Endothelial cell (in vitro differentiated cells): ENCODE measurements around the gene COBL. TPM values are rescaled to one million over a fixed set of nuclear protein-coding genes. Genes with fewer than 3 reads are reported as not detected.

Experiments used
- DNase-seq: peaks from one replicate; pipeline ENCODE4 v3.0.0; 2021; ENCODE audit warnings: low spot score
- H3K27ac Mint-ChIP-seq: one replicate; pipeline ENCODE4 v1.8.0; 2021; ENCODE audit warnings: mixed read lengths, inconsistent platforms; ENCODE audit not compliant: unreplicated experiment
- H3K27me3 Mint-ChIP-seq: one replicate; pipeline ENCODE4 v1.8.0; 2021; ENCODE audit warnings: mild to moderate bottlenecking, moderate library complexity, mixed read lengths, inconsistent platforms; ENCODE audit not compliant: unreplicated experiment
- H3K36me3 Mint-ChIP-seq: one replicate; pipeline ENCODE4 v1.8.0; 2021; ENCODE audit warnings: mild to moderate bottlenecking, low read depth, mixed read lengths, inconsistent platforms; ENCODE audit not compliant: unreplicated experiment
- H3K4me1 Mint-ChIP-seq: one replicate; pipeline ENCODE4 v1.8.0; 2021; ENCODE audit warnings: mild to moderate bottlenecking, mixed read lengths, inconsistent platforms; ENCODE audit not compliant: unreplicated experiment
- H3K4me3 Mint-ChIP-seq: one replicate; pipeline ENCODE4 v1.8.0; 2021; ENCODE audit warnings: mild to moderate bottlenecking, mixed read lengths, inconsistent platforms; ENCODE audit not compliant: unreplicated experiment
- H3K9me3 Mint-ChIP-seq: one replicate; pipeline ENCODE4 v1.8.0; 2021; ENCODE audit warnings: mixed read lengths, inconsistent platforms; ENCODE audit not compliant: unreplicated experiment
- CTCF ChIP-seq: fragments of 200-600 bp; sonication (generic); IDR thresholded peaks from one replicate; pipeline ENCODE4 v1.5.0; 2021; ENCODE audit warnings: antibody characterized with exemption; ENCODE audit not compliant: unreplicated experiment
- total RNA-seq: library from RNA; stranded (reverse); fragmentation: NEBNext Ultra II Directional; extraction: Animal tissue kit (Norgen Biotek cat#: 25700); gene quantifications from one replicate; pipeline ENCODE4 v1.2.1, GENCODE V29; 2021; ENCODE audit not compliant: unreplicated experiment

COBL gene
- total RNA-seq, 1 donor from 2014 or later = 1.8 TPM

GRCh38 chr7:51354897-51355296, 38.3 kb upstream of the COBL start:
- Mint-ChIP-seq H3K27ac (no peak overlapping the region), H3K4me1 (no peaks in the 10 kb centered on the region), H3K36me3 (peaks cover 4% of the 10 kb centered on the region), H3K4me3 (no peak overlapping the region), H3K27me3 (peaks cover 5% of the 10 kb centered on the region), H3K9me3 (no peaks in the 10 kb centered on the region)
- no peak for TF ChIP-seq CTCF
- no peak for DNase-seq

- Mint-ChIP-seq H3K4me1 (no peaks in the 10 kb centered on the region), H3K27ac (no peak overlapping the region), H3K9me3 (no peaks in the 10 kb centered on the region), H3K4me3 (no peak overlapping the region), H3K27me3 (peaks cover 5% of the 10 kb centered on the region), H3K36me3 (peaks cover 4% of the 10 kb centered on the region)
- no peak for TF ChIP-seq CTCF
- DNase-seq = no peak
Observed at GRCh38 chr7:51354434-51354833, 37.8 kb upstream of the COBL start.

GRCh38 chr7:51352174-51353100, 35.8 kb upstream of the COBL start:
- peak; percentile 15 for TF ChIP-seq CTCF

GRCh38 chr7:51351661-51352060, 35.1 kb upstream of the COBL start:
- Mint-ChIP-seq H3K4me3 (no peak overlapping the region), H3K27me3 (peaks cover 2% of the 10 kb centered on the region), H3K4me1 (no peaks in the 10 kb centered on the region), H3K27ac (no peak overlapping the region), H3K36me3 (peaks cover 4% of the 10 kb centered on the region), H3K9me3 (no peaks in the 10 kb centered on the region)
- no peak for DNase-seq
- TF ChIP-seq CTCF = no peak

More at GRCh38 chr7:51352174-51353100, 35.8 kb upstream of the COBL start:
- H3K27me3 Mint-ChIP-seq = peaks cover 3% of the 10 kb centered on the region
- H3K4me1 Mint-ChIP-seq = no peaks in the 10 kb centered on the region
- H3K4me3 Mint-ChIP-seq = no peak overlapping the region
- DNase-seq = no peak
- H3K9me3 Mint-ChIP-seq = no peaks in the 10 kb centered on the region
- H3K36me3 Mint-ChIP-seq = peaks cover 4% of the 10 kb centered on the region
- no peak overlapping the region for H3K27ac Mint-ChIP-seq

GRCh38 chr7:51350546-51350896, 33.9 kb upstream of the COBL start:
- no peak overlapping the region for H3K4me3 Mint-ChIP-seq
- DNase-seq = no peak
- H3K27ac Mint-ChIP-seq = no peak overlapping the region
- H3K4me1 Mint-ChIP-seq = no peaks in the 10 kb centered on the region
- no peak for TF ChIP-seq CTCF
- no peaks in the 10 kb centered on the region for H3K27me3 Mint-ChIP-seq
- no peaks in the 10 kb centered on the region for H3K9me3 Mint-ChIP-seq
- peaks cover 4% of the 10 kb centered on the region for H3K36me3 Mint-ChIP-seq
